IMR-90 (cell line): ENCODE measurements around the gene LENG1. TPM values are rescaled to one million over a fixed set of nuclear protein-coding genes. Genes with fewer than 3 reads are reported as not detected.

Experiments
- ATAC-seq: fragments of 200-7000 bp; cut with Tn5 transposase; 2 replicates; pipeline ENCODE4 v1.9.1; 2020; ENCODE audit warnings: low read depth, mild to moderate bottlenecking, moderate library complexity
- BruUV-seq: library from RNA; stranded (reverse); fragments of 400-500 nt; replicated peaks from 2 replicates; lab custom pipeline; 2021; lab: Mats Ljungman, UMichigan
- CTCF ChIA-PET: fragments of 300-600 bp; formaldehyde crosslinking; extraction: SDS; loops from one replicate; lab custom pipeline; 2021; ENCODE audit warnings: antibody characterized with exemption; lab: Yijun Ruan, JAX
- POLR2A ChIA-PET: fragments of 300-600 bp; sonication (Branson Sonifier 250); formaldehyde crosslinking; loops from one replicate; lab custom pipeline; 2022; ENCODE audit warnings: antibody characterized with exemption; ENCODE audit not compliant: unreplicated experiment; lab: Charles Lee
- DNase-seq: peaks from one replicate; pipeline ENCODE4 v3.0.0; 2013
- H2AFZ ChIP-seq: replicated peaks from 2 replicates; pipeline ENCODE3; 2013; ENCODE audit warnings: low read length, mild to moderate bottlenecking; ENCODE audit not compliant: poor library complexity
- H2AK5ac ChIP-seq: 2 replicates; pipeline ENCODE4 v1.6.1; 2013; ENCODE audit warnings: low read depth, low read length, inconsistent platforms
- H2AK9ac ChIP-seq: replicated peaks from 2 replicates; pipeline ENCODE3; 2013; ENCODE audit warnings: mild to moderate bottlenecking, low read depth, low read length, moderate library complexity; ENCODE audit not compliant: poor library complexity
- H2BK120ac ChIP-seq: 2 replicates; pipeline ENCODE4 v1.6.1; 2013; ENCODE audit warnings: low read depth, low read length, inconsistent platforms
- H2BK15ac ChIP-seq: 3 replicates; pipeline ENCODE4 v1.6.1; 2013; ENCODE audit warnings: low read depth, low read length, inconsistent platforms
- H2BK20ac ChIP-seq: 2 replicates; pipeline ENCODE4 v1.6.1; 2013; ENCODE audit warnings: low read depth, mild to moderate bottlenecking, inconsistent platforms, low read length, moderate library complexity
- H2BK5ac ChIP-seq: 2 replicates; pipeline ENCODE4 v1.6.1; 2013; ENCODE audit warnings: mild to moderate bottlenecking, low read depth, low read length, inconsistent platforms; ENCODE audit not compliant: poor library complexity, severe bottlenecking
- H3K14ac ChIP-seq: replicated peaks from 2 replicates; pipeline ENCODE4 v1.6.1; 2013; ENCODE audit warnings: low read depth, low read length, inconsistent platforms
- H3K18ac ChIP-seq: 2 replicates; pipeline ENCODE4 v1.6.1; 2013; ENCODE audit warnings: low read depth, low read length, control low read depth
- H3K23ac ChIP-seq: 2 replicates; pipeline ENCODE4 v1.6.1; 2013; ENCODE audit warnings: low read depth, low read length, inconsistent platforms
- H3K27ac ChIP-seq: 2 replicates; pipeline ENCODE4 v1.5.1; 2013; ENCODE audit warnings: mild to moderate bottlenecking, control low read depth, low read length; ENCODE audit not compliant: insufficient read depth
- H3K27me3 ChIP-seq: 2 replicates; pipeline ENCODE4 v1.6.1; 2013; ENCODE audit warnings: low read length; ENCODE audit not compliant: control insufficient read depth, insufficient read depth
- H3K36me3 ChIP-seq: 2 replicates; pipeline ENCODE4 v1.6.1; 2013; ENCODE audit warnings: low read length, mixed read lengths; ENCODE audit not compliant: control insufficient read depth, insufficient read depth
- H3K4ac ChIP-seq: 2 replicates; pipeline ENCODE4 v1.6.1; 2013; ENCODE audit warnings: low read depth, low read length, inconsistent platforms
- H3K4me1 ChIP-seq: 2 replicates; pipeline ENCODE4 v1.6.1; 2013; ENCODE audit warnings: low read length, mixed read lengths; ENCODE audit not compliant: control insufficient read depth, insufficient read depth
- H3K4me2 ChIP-seq: 2 replicates; pipeline ENCODE4 v1.6.1; 2013; ENCODE audit warnings: low read depth, mild to moderate bottlenecking, control low read depth, low read length, moderate library complexity
- H3K4me3 ChIP-seq: 2 replicates; pipeline ENCODE4 v1.5.1; 2013; ENCODE audit warnings: low read depth, mild to moderate bottlenecking, control low read depth, low read length, moderate library complexity; ENCODE audit not compliant: insufficient read depth
- H3K56ac ChIP-seq: 2 replicates; pipeline ENCODE4 v1.6.1; 2013; ENCODE audit warnings: low read length, inconsistent platforms; ENCODE audit not compliant: insufficient read depth; ENCODE audit errors: extremely low read depth
- H3K79me1 ChIP-seq, 2 experiments: 2 replicates each; pipeline ENCODE4 v1.6.1; 2013; ENCODE audit warnings: low read length in 2 of 2, inconsistent platforms in 1 of 2, low read depth in 1 of 2
- H3K9ac ChIP-seq: 2 replicates; pipeline ENCODE4 v1.6.1; 2013; ENCODE audit warnings: low read depth, low read length, control low read depth
- H3K9me1 ChIP-seq: 2 replicates; pipeline ENCODE4 v1.6.1; 2013; ENCODE audit warnings: low read length, inconsistent platforms; ENCODE audit not compliant: insufficient read depth
- H3K9me3 ChIP-seq: 2 replicates; pipeline ENCODE4 v1.6.1; 2013; ENCODE audit warnings: low read length; ENCODE audit not compliant: control insufficient read depth, insufficient read depth
- H4K20me1 ChIP-seq: 2 replicates; pipeline ENCODE4 v1.6.1; 2013; ENCODE audit warnings: low read length, inconsistent platforms; ENCODE audit not compliant: insufficient read depth
- H4K5ac ChIP-seq: 2 replicates; pipeline ENCODE4 v1.6.1; 2013; ENCODE audit warnings: mild to moderate bottlenecking, low read depth, low read length, control low read depth
- H4K8ac ChIP-seq, 2 experiments: 2 replicates each; pipeline ENCODE4 v1.6.1; 2013; ENCODE audit warnings: low read depth in 2 of 2, low read length in 2 of 2, control low read depth in 1 of 2, inconsistent platforms in 1 of 2
- H4K91ac ChIP-seq: 2 replicates; pipeline ENCODE4 v1.6.1; 2013; ENCODE audit warnings: low read depth, low read length, inconsistent platforms; ENCODE audit not compliant: insufficient read depth
- CEBPB ChIP-seq: IDR thresholded peaks from 2 replicates; pipeline ENCODE4 v1.6.1; 2012; ENCODE audit warnings: low read depth, low read length, improper control_type of control experiment
- CHD1 ChIP-seq: IDR thresholded peaks from 2 replicates; pipeline ENCODE4 v1.6.1; 2012; ENCODE audit warnings: low read depth, low read length, improper control_type of control experiment
- MAZ ChIP-seq: IDR thresholded peaks from 2 replicates; pipeline ENCODE4 v1.6.1; 2012; ENCODE audit warnings: low read depth, mild to moderate bottlenecking, low read length, improper control_type of control experiment, moderate library complexity, borderline replicate concordance
- RAD21 ChIP-seq: IDR thresholded peaks from 2 replicates; pipeline ENCODE4 v1.6.1; 2012; ENCODE audit warnings: low read length, improper control_type of control experiment
- RCOR1 ChIP-seq: IDR thresholded peaks from 2 replicates; pipeline ENCODE4 v1.6.1; 2012; ENCODE audit warnings: mild to moderate bottlenecking, low read length, improper control_type of control experiment; ENCODE audit not compliant: insufficient replicate concordance
- SMC3 ChIP-seq: fragments of 150-350 bp; IDR thresholded peaks from 2 replicates; pipeline ENCODE4 v1.6.1; 2016; ENCODE audit warnings: low read depth, mild to moderate bottlenecking, antibody characterized with exemption, low read length, moderate library complexity
- WGBS, 2 experiments: methylation state at CpG; one replicate each; pipeline versions ENCODE4 v1.1.5 to v1.1.7; 2013; ENCODE audit warnings: missing lambda C conversion rate in 2 of 2; ENCODE audit not compliant: insufficient read length in 1 of 2; ENCODE audit errors: extremely low coverage in 2 of 2; 5-methylcytosine and 5-hydroxymethylcytosine counted together
- dilution Hi-C: fragments of 300-500 bp; cut with HindIII; formaldehyde crosslinking; loops from one replicate; pipeline ENCODE4 v1.14.3; 2018; ENCODE audit warnings: low sequenced_read_pairs; ENCODE audit not compliant: unreplicated experiment
- in situ Hi-C: fragments of 300-500 bp; cut with MboI; formaldehyde crosslinking; loops from 3 replicates; pipeline ENCODE4 v1.14.3; 2019; ENCODE audit warnings: low sequenced_read_pairs, inconsistent platforms, mixed read lengths
- intact Hi-C: fragments of 100-400 bp; cut with micrococcal nuclease; formaldehyde crosslinking; loops from 2 replicates; pipeline ENCODE4 v1.10.0; 2022
- polyA plus RNA-seq, 3 experiments: library from polyadenylated mRNA; depleted of rRNA; stranded (reverse); fragments of >200 nt; gene quantifications; 2 replicates each; pipeline ENCODE4 v1.2.3, GENCODE V29; 2012; ENCODE audit warnings: low replicate concordance in 1 of 3
- total RNA-seq: library from RNA; depleted of rRNA; stranded (reverse); fragments of >200 nt; gene quantifications from 2 replicates; pipeline ENCODE4 v1.2.3, GENCODE V29; 2012
- TF ChIP-seq, protein P1 (sequence below): conservative IDR thresholded peaks from 2 replicates; pipeline ENCODE4 v1.5.1; 2012; ENCODE audit warnings: mild to moderate bottlenecking, low read depth, low read length, improper control_type of control experiment

The LENG1 gene
- total and polyA plus RNA-seq, 2 of the 4 experiments (the other 2 are of a cell fraction) = 2.7 to 5.3 TPM

- CTCF ChIA-PET = no interaction called here
- no peak for DNase-seq
- Histone ChIP-seq H2AK5ac (no peak overlapping the region; the same call in 1 of the 2 replicates), H2BK15ac (no peak overlapping the region), H3K14ac (no peak overlapping the region), H2BK5ac (no peak overlapping the region), H3K79me1 (peaks cover 16 to 31% of the 10 kb centered on the region in 2 experiments), H3K27ac (no peak overlapping the region), H3K9ac (no peak overlapping the region), H2BK120ac (no peak overlapping the region), H4K20me1 (peaks cover 16% of the 10 kb centered on the region), H3K4me3 (no peak overlapping the region), H3K4ac (no peak overlapping the region), H3K23ac (no peak overlapping the region), H4K91ac (no peak overlapping the region), H3K4me1 (peaks cover 5% of the 10 kb centered on the region), H3K36me3 (peaks cover 5% of the 10 kb centered on the region; the same call in 1 of the 2 replicates), H2BK20ac (no peak overlapping the region), H3K9me1 (no peaks in the 10 kb centered on the region), H2AK9ac (no peak overlapping the region), H4K8ac (no peak overlapping the region), H3K27me3 (no peaks in the 10 kb centered on the region), H3K56ac (no peak overlapping the region), H4K5ac (no peak overlapping the region), H3K18ac (no peak overlapping the region), H3K4me2 (no peak overlapping the region), H3K9me3 (no peaks in the 10 kb centered on the region), H2AFZ (no peak overlapping the region)
- no peak for TF ChIP-seq SMC3
- TF ChIP-seq MAZ = no peak
- TF ChIP-seq RCOR1 = no peak
- no peak for TF ChIP-seq CHD1
- no peak for TF ChIP-seq RAD21
- TF ChIP-seq CEBPB = no peak
- TF ChIP-seq, protein P1, sequence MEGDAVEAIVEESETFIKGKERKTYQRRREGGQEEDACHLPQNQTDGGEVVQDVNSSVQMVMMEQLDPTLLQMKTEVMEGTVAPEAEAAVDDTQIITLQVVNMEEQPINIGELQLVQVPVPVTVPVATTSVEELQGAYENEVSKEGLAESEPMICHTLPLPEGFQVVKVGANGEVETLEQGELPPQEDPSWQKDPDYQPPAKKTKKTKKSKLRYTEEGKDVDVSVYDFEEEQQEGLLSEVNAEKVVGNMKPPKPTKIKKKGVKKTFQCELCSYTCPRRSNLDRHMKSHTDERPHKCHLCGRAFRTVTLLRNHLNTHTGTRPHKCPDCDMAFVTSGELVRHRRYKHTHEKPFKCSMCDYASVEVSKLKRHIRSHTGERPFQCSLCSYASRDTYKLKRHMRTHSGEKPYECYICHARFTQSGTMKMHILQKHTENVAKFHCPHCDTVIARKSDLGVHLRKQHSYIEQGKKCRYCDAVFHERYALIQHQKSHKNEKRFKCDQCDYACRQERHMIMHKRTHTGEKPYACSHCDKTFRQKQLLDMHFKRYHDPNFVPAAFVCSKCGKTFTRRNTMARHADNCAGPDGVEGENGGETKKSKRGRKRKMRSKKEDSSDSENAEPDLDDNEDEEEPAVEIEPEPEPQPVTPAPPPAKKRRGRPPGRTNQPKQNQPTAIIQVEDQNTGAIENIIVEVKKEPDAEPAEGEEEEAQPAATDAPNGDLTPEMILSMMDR = no peak
- dilution Hi-C loops = no loop called here
- intact Hi-C loops = no loop called here
- BruUV-seq = no TSS peak
- in situ Hi-C loops = no loop called here
- ATAC-seq = no peak
- POLR2A ChIA-PET = no interaction called here
- no CpG with 5 or more reads among the region's 11 CpGs for WGBS, 2 experiments
Measured at GRCh38 chr19:54193011-54193410, 33.5 kb upstream of the LENG1 start.
